GM23338 (cell line): Measurements from ENCODE around the gene LRRC2.

Source experiments
- CREB1 ChIP-seq: fragments of 250-450 bp; sonication (Bioruptor Pico); IDR thresholded peaks from 2 replicates; pipeline ENCODE4 v1.5.0; 2020; ENCODE audit warnings: low read depth, mild to moderate bottlenecking, moderate library complexity
- CTCF ChIP-seq, 2 experiments: fragments of 200-600 bp in 1 of 2; sonication (generic) in 1 of 2; conservative IDR thresholded peaks; 2 replicates each; pipeline versions ENCODE4 v1.5.1 to v1.6.1; 2016 to 2017; ENCODE audit warnings: antibody characterized with exemption in 2 of 2, low read depth in 2 of 2, mild to moderate bottlenecking in 2 of 2, moderate library complexity in 1 of 2
- EZH2 ChIP-seq: fragments of 200-600 bp; sonication (generic); IDR thresholded peaks from one replicate; pipeline ENCODE4 v1.8.0; 2017; ENCODE audit warnings: antibody characterized with exemption, mild to moderate bottlenecking, low read depth; ENCODE audit not compliant: unreplicated experiment
- EZH2phosphoT487 ChIP-seq: fragments of 200-600 bp; sonication (generic); IDR thresholded peaks from one replicate; pipeline ENCODE4 v1.8.1; 2018; ENCODE audit warnings: antibody characterized with exemption; ENCODE audit not compliant: unreplicated experiment
- POLR2AphosphoS5 ChIP-seq: IDR thresholded peaks from 2 replicates; pipeline ENCODE4 v1.6.1; 2016; ENCODE audit warnings: antibody characterized with exemption, low read depth
- TF ChIP-seq, protein P1 (sequence below): IDR thresholded peaks from 2 replicates; pipeline ENCODE4 v1.6.1; 2016; ENCODE audit warnings: antibody characterized with exemption

DNA sequence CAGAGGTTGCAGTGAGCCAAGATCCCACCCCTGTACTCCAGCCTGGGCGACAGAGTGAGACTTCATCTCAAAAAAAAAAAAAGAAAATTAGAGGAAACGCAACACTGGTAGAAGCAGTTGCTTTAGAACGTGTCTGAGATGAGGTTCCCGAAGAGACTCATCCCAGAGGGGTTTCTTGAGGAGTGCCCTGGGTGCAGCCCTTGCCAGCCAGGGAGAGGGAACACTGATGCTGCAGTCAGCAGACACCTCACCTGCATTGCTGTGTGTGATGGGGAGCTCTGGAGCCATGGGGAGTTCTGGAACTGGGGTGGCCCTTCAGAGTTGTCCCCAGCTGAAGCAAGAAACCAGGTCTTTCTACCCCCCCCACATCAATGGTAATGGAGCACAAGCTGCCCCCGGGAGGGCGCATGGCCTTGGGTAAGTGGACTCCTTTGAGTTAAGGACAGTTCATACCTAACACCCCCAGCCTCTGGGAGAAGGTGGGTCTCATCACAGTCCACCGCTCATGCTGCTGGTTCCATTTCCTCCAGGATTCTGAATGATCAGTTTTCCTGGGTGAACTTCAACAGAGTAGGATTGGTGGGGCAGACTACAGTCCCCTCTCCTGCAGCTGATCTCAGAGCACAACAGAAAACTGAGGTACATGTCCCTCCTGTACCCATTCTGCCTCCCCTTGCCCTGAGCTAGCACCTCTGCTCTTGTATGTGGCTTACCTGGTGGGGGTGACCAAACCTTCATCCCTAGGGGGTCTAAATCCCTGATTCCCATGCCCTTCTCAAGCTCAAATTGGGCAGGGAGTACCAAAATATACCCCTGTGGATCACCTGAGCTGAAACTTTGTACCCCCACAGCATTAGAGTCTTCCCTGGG lies 18.7 kb upstream of the LRRC2 start:
- TF ChIP-seq CTCF (conservative IDR thresholded peaks at IDR 0.05; ENCODE audit: low read depth in 2 of 2) (no peak), EZH2 (no peak), EZH2phosphoT487 (no peak), POLR2AphosphoS5 (peak; percentile 42), CREB1 (CRISPR knock-in tag) (no peak)
- TF ChIP-seq, protein P1, sequence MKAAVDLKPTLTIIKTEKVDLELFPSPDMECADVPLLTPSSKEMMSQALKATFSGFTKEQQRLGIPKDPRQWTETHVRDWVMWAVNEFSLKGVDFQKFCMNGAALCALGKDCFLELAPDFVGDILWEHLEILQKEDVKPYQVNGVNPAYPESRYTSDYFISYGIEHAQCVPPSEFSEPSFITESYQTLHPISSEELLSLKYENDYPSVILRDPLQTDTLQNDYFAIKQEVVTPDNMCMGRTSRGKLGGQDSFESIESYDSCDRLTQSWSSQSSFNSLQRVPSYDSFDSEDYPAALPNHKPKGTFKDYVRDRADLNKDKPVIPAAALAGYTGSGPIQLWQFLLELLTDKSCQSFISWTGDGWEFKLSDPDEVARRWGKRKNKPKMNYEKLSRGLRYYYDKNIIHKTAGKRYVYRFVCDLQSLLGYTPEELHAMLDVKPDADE = 0 out of 2 replicates have a peak, but pooled peaks have one; percentile 14
